ENCODE results near the gene COL15A1. TPM values are rescaled to one million over a fixed set of nuclear protein-coding genes. Genes with fewer than 3 reads are reported as not detected.

Gene COL15A1
- total RNA-seq, 1 donor from 2014 or later = 0.07 TPM

- Mint-ChIP-seq H3K4me3 (no peak overlapping the region), H3K27ac (no peak overlapping the region), H3K9me3 (no peaks in the 10 kb centered on the region), H3K27me3 (no peaks in the 10 kb centered on the region), H3K36me3 (ENCODE audit: low read depth) (no peaks in the 10 kb centered on the region), H3K4me1 (peaks cover 2% of the 10 kb centered on the region)
- CTCF ChIA-PET = no interaction called here
- intact Hi-C loops (cut with micrococcal nuclease) = no loop called here
- DNase-seq (no peak), ATAC-seq (ENCODE audit: low read depth) (no peak)
- POLR2A ChIA-PET = no interaction called here
- no peak for TF ChIP-seq CTCF (IDR thresholded peaks at IDR 0.05)
Measured at GRCh38 chr9:98985596-98985995, 41.9 kb downstream of the COL15A1 start.

- DNase-seq (no peak), ATAC-seq (ENCODE audit: low read depth) (no peak)
- Mint-ChIP-seq H3K36me3 (ENCODE audit: low read depth) (no peaks in the 10 kb centered on the region), H3K27ac (no peak overlapping the region), H3K9me3 (no peaks in the 10 kb centered on the region), H3K27me3 (no peaks in the 10 kb centered on the region), H3K4me3 (no peak overlapping the region), H3K4me1 (peaks cover 2% of the 10 kb centered on the region)
- no peak for TF ChIP-seq CTCF (IDR thresholded peaks at IDR 0.05)
- intact Hi-C loops (cut with micrococcal nuclease) = no loop called here
- POLR2A ChIA-PET = no interaction called here
- CTCF ChIA-PET = interaction anchor here (0.8 to 3.2 kb wide), 3 partner anchors 13 to 154 kb away, joined by 3 to 11 read pairs (median 3); no protein-coding TSS in a partner anchor
Measured at GRCh38 chr9:98986866-98987651, 43.4 kb downstream of the COL15A1 start.

- H3K36me3 Mint-ChIP-seq (ENCODE audit: low read depth) = no peaks in the 10 kb centered on the region
- no peak overlapping the region for H3K27ac Mint-ChIP-seq
- DNase-seq (no peak), ATAC-seq (ENCODE audit: low read depth) (no peak)
- CTCF ChIA-PET = interaction anchor here (1.6 to 3.2 kb wide), 3 partner anchors 9 to 151 kb away, joined by 5 to 11 read pairs (median 10); no protein-coding TSS in a partner anchor
- H3K4me1 Mint-ChIP-seq = peaks cover 21% of the 10 kb centered on the region
- intact Hi-C loops (cut with micrococcal nuclease) = no loop called here
- no peak for TF ChIP-seq CTCF (IDR thresholded peaks at IDR 0.05)
- no peak overlapping the region for H3K4me3 Mint-ChIP-seq
- POLR2A ChIA-PET = interaction anchor here (0.8 kb wide), 1 partner anchor 131 kb away, joined by 7 read pairs; no protein-coding TSS in a partner anchor
- no peaks in the 10 kb centered on the region for H3K27me3 Mint-ChIP-seq
- no peaks in the 10 kb centered on the region for H3K9me3 Mint-ChIP-seq
Measured at GRCh38 chr9:98989036-98990000, 45.6 kb downstream of the COL15A1 start.

GRCh38 chr9:98990181-98990870 is 46.6 kb downstream of the COL15A1 start:
- intact Hi-C loops (cut with micrococcal nuclease) = loop anchor here (10.0 kb wide), 1 partner anchor 1034 kb away; no protein-coding TSS in a partner anchor
- ChIA-PET CTCF (interaction anchor here (1.2 to 3.2 kb wide), 3 partner anchors 13 to 150 kb away, joined by 3 to 11 read pairs (median 10); no protein-coding TSS in a partner anchor), POLR2A (interaction anchor here (0.5 kb wide), 1 partner anchor 85 kb away, joined by 3 read pairs; no protein-coding TSS in a partner anchor)
- Mint-ChIP-seq H3K9me3 (no peaks in the 10 kb centered on the region), H3K27me3 (no peaks in the 10 kb centered on the region), H3K36me3 (ENCODE audit: low read depth) (no peaks in the 10 kb centered on the region), H3K4me3 (no peak overlapping the region), H3K27ac (no peak overlapping the region), H3K4me1 (peaks cover 25% of the 10 kb centered on the region)
- DNase-seq = no peak
- no peak for ATAC-seq (ENCODE audit: low read depth)
- no peak for TF ChIP-seq CTCF (IDR thresholded peaks at IDR 0.05)

Data from activated B cell treated with CpG ODN at 0.5 μM for 24 hours (primary cell).